A673 (cell line): ENCODE data around the gene LMF1.

Experiments
- EZH2 ChIP-seq: fragments of 200-600 bp; sonication (generic); IDR thresholded peaks from 2 replicates; pipeline ENCODE4 v1.6.1; 2017; ENCODE audit warnings: borderline replicate concordance, low read depth, mild to moderate bottlenecking, mixed read lengths, antibody characterized with exemption, low read length; ENCODE audit not compliant: poor library complexity, severe bottlenecking
- TF ChIP-seq, protein P1 (sequence below): fragments of 300-800, 200-600 bp; sonication (generic); conservative IDR thresholded peaks from 2 replicates; pipeline ENCODE4 v1.5.1; 2017; ENCODE audit warnings: low read depth, mild to moderate bottlenecking, antibody characterized with exemption, low read length, moderate library complexity, mixed read lengths

DNA sequence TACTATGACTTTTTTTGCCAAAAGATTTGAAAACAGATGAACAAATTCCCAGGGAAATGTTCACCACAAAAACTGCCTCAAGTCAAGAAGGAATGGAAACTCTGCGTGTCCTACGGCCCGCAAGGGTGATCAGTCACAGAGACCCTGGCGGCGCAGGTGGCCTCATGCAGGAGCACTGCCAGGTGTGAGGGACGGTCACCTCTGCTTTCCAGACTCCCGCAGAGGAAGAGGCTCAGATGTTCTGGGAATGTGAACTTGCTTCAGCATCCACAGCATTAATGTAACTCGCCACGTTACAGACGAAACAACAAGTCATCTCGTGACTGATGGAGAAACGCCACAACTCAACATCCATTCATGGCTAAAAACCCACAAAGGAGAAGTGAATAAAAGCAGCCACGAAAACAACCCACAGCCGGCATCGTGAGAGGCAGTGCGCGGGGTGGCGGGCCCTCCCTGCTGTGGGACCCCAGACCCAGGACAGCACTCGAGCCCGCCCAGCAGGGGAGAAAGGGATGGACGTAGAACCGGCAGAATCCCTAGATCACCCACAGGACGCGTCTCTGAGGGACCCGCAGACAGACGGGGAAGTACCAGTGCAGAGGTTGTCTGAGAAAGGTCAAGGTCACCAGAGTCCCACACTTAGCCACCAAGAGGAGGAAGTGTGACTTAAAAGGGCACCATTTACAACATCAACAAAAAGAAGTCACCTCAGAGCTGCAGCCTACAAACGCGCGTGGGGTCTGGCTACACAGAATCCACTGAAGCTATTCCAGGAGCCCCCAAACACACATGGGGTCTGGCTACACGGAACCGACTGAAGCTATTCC, 93.3 kb downstream of the LMF1 start:
- TF ChIP-seq, protein P1, sequence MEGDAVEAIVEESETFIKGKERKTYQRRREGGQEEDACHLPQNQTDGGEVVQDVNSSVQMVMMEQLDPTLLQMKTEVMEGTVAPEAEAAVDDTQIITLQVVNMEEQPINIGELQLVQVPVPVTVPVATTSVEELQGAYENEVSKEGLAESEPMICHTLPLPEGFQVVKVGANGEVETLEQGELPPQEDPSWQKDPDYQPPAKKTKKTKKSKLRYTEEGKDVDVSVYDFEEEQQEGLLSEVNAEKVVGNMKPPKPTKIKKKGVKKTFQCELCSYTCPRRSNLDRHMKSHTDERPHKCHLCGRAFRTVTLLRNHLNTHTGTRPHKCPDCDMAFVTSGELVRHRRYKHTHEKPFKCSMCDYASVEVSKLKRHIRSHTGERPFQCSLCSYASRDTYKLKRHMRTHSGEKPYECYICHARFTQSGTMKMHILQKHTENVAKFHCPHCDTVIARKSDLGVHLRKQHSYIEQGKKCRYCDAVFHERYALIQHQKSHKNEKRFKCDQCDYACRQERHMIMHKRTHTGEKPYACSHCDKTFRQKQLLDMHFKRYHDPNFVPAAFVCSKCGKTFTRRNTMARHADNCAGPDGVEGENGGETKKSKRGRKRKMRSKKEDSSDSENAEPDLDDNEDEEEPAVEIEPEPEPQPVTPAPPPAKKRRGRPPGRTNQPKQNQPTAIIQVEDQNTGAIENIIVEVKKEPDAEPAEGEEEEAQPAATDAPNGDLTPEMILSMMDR: no peak
- TF ChIP-seq EZH2: no peak
